ENCODE data around the gene DAND5.

Gene DAND5

GRCh38 chr19:13020002-13020414, 50.6 kb downstream of the DAND5 start:
- Histone ChIP-seq H3K4me2 (ENCODE audit: low read length) (no peak overlapping the region), H3K9me3 (ENCODE audit: control insufficient read depth, low read length) (no peaks in the 10 kb centered on the region), H3K4me3 (ENCODE audit: low read depth, low read length) (no peak overlapping the region), H3K36me3 (ENCODE audit: control insufficient read depth, insufficient read depth, low read length) (no peaks in the 10 kb centered on the region), H3K27me3 (ENCODE audit: control insufficient read depth, insufficient read depth, low read length) (no peaks in the 10 kb centered on the region), H3K27ac (no peak overlapping the region), H2AFZ (no peak overlapping the region), H3K79me2 (no peaks in the 10 kb centered on the region), H3K9ac (no peak overlapping the region), H3K4me1 (no peaks in the 10 kb centered on the region)
- TF ChIP-seq CTCF (IDR thresholded peaks at IDR 0.05): no peak

- Histone ChIP-seq H3K79me2 (no peaks in the 10 kb centered on the region), H2AFZ (no peak overlapping the region), H3K4me3 (ENCODE audit: low read depth, low read length) (no peak overlapping the region), H3K9me3 (ENCODE audit: control insufficient read depth, low read length) (no peaks in the 10 kb centered on the region), H3K27ac (no peak overlapping the region), H3K4me2 (ENCODE audit: low read length) (peak overlapping the region; percentile 75), H3K36me3 (ENCODE audit: control insufficient read depth, insufficient read depth, low read length) (no peaks in the 10 kb centered on the region), H3K27me3 (ENCODE audit: control insufficient read depth, insufficient read depth, low read length) (no peaks in the 10 kb centered on the region), H3K9ac (no peak overlapping the region), H3K4me1 (no peaks in the 10 kb centered on the region)
- no peak for TF ChIP-seq CTCF (IDR thresholded peaks at IDR 0.05)
These were observed 52.9 kb downstream of the DAND5 start for GRCh38 chr19:13022111-13022858.

- Histone ChIP-seq H2AFZ (no peak overlapping the region), H3K4me2 (ENCODE audit: low read length) (peak overlapping the region; percentile 75), H3K9me3 (ENCODE audit: control insufficient read depth, low read length) (no peaks in the 10 kb centered on the region), H3K4me1 (no peaks in the 10 kb centered on the region), H3K27ac (peak overlapping the region; percentile 29), H3K27me3 (ENCODE audit: control insufficient read depth, insufficient read depth, low read length) (no peaks in the 10 kb centered on the region), H3K9ac (no peak overlapping the region), H3K4me3 (ENCODE audit: low read depth, low read length) (peak overlapping the region; percentile 43), H3K79me2 (no peaks in the 10 kb centered on the region), H3K36me3 (ENCODE audit: control insufficient read depth, insufficient read depth, low read length) (no peaks in the 10 kb centered on the region)
- TF ChIP-seq CTCF (IDR thresholded peaks at IDR 0.05): no peak
These were observed 53.7 kb downstream of the DAND5 start for GRCh38 chr19:13022859-13023636.

GRCh38 chr19:13023656-13024055, 54.3 kb downstream of the DAND5 start:
- no peaks in the 10 kb centered on the region for H3K36me3 ChIP-seq (ENCODE audit: control insufficient read depth, insufficient read depth, low read length)
- no peak overlapping the region for H2AFZ ChIP-seq
- peak overlapping the region; percentile 43 for H3K4me3 ChIP-seq (ENCODE audit: low read depth, low read length)
- no peaks in the 10 kb centered on the region for H3K27me3 ChIP-seq (ENCODE audit: control insufficient read depth, insufficient read depth, low read length)
- no peak overlapping the region for H3K9ac ChIP-seq
- H3K4me2 ChIP-seq (ENCODE audit: low read length): peak overlapping the region; percentile 75
- no peaks in the 10 kb centered on the region for H3K4me1 ChIP-seq
- TF ChIP-seq CTCF (IDR thresholded peaks at IDR 0.05): no peak
- no peaks in the 10 kb centered on the region for H3K9me3 ChIP-seq (ENCODE audit: control insufficient read depth, low read length)
- H3K27ac ChIP-seq: no peak overlapping the region
- no peaks in the 10 kb centered on the region for H3K79me2 ChIP-seq
